ENCODE data around the gene FZD10. TPM values are rescaled to one million over a fixed set of nuclear protein-coding genes. Genes with fewer than 3 reads are reported as not detected.

FZD10 gene
- total and polyA plus RNA-seq, 2 of the 13 experiments (the other 11 are each of a cell fraction or from before 2014, with no cell fraction given), result not detected

- Histone ChIP-seq H3K4me1 (ENCODE audit: insufficient read depth, low read length) (no peaks in the 10 kb centered on the region), H3K9me3 (ENCODE audit: low read length) (no peaks in the 10 kb centered on the region), H3K4me2 (ENCODE audit: low read depth, low read length) (no peak overlapping the region), H3K79me2 (ENCODE audit: insufficient read depth, low read length) (no peaks in the 10 kb centered on the region), H4K20me1 (ENCODE audit: insufficient read depth, low read length) (no peaks in the 10 kb centered on the region), H3K4me3 (replicated peaks in 1 of 3; ENCODE audit: insufficient read depth in 1 of 3, low read depth in 2 of 3, low read length in 3 of 3) (no peak overlapping the region), H2AFZ (ENCODE audit: low read length) (no peak overlapping the region), H3K27ac (ENCODE audit: extremely low read length, insufficient read depth, low read length) (no peak overlapping the region), H3K36me3 (replicated peaks in 1 of 2; ENCODE audit: control insufficient read depth in 1 of 2, insufficient read depth in 2 of 2, low read length in 2 of 2) (no peaks in the 10 kb centered on the region), H3K9ac (ENCODE audit: insufficient read depth, low read depth, low read length) (no peak overlapping the region), H3K27me3 (ENCODE audit: control insufficient read depth in 1 of 2, insufficient read depth in 2 of 2, low read length in 2 of 2) (peaks cover 1 to 5% of the 10 kb centered on the region in 2 experiments; a peak in 2 of 5 replicates)
- in situ Hi-C loops (cut with HindIII; ENCODE audit: extremely low pct_ligation_motif_present, low pct_unique_long_range_greater_than_20kb) (no loop called here), intact Hi-C loops (cut with micrococcal nuclease; ENCODE audit: unreplicated experiment) (no loop called here)
- POLR2A ChIA-PET, result no interaction called here
- CTCF ChIA-PET (ENCODE audit: low intra/inter-chr PET ratio, low total read pairs), result no interaction called here
- DNase-seq (ENCODE audit: low spot score), result no peak
- FAIRE-seq, result no peak
- ATAC-seq, result no peak
- TF ChIP-seq ASH2L (IDR thresholded peaks at IDR 0.05; ENCODE audit: insufficient read length, low read depth, low read length) (no peak), ZNF230 (CRISPR knock-in tag; IDR thresholded peaks at IDR 0.05) (no peak), HNF4G (IDR thresholded peaks at IDR 0.05; ENCODE audit: borderline replicate concordance, low read depth, low read length) (no peak), HNF4G (CRISPR knock-in tag; IDR thresholded peaks at IDR 0.05; ENCODE audit: borderline replicate concordance, low read depth) (no peak), ZHX1 (CRISPR knock-in tag; IDR thresholded peaks at IDR 0.05; ENCODE audit: low read depth) (no peak), BCLAF1 (IDR thresholded peaks at IDR 0.05) (no peak), GFI1 (CRISPR knock-in tag; IDR thresholded peaks at IDR 0.05; ENCODE audit: borderline replicate concordance) (no peak), ATF3 (CRISPR knock-in tag; IDR thresholded peaks at IDR 0.05) (no peak), ETS1 (CRISPR knock-in tag; IDR thresholded peaks at IDR 0.05) (no peak), ZNF614 (CRISPR knock-in tag; IDR thresholded peaks at IDR 0.05; ENCODE audit: borderline replicate concordance) (no peak)
- WGBS (ENCODE audit: low lambda C conversion rate), result 17% methylated on average over 11 of the region's 11 CpGs
- BruUV-seq (replicated peaks), result no TSS peak
Observed at GRCh38 chr12:130170611-130171010, 8.3 kb downstream of the FZD10 start.

Data from HepG2 (cell line).